Erythroblast (primary cell): ENCODE data around the gene PLEKHN1.
"Not testable (repeated sequence)": the region's sequence is repeated elsewhere in the genome, so short reads cannot be mapped to it uniquely, and the experiment has no call there.

Experiments used
- DNase-seq, 2 experiments: peaks; one replicate each; lab custom pipeline; 2025; lab: John Stamatoyannopoulos, UW
- GATA1 ChIP-seq: IDR thresholded peaks from 2 replicates; pipeline ENCODE4 v1.6.1; 2011; ENCODE audit warnings: low read depth, mild to moderate bottlenecking, control low read depth, low read length, moderate library complexity
- POLR2A ChIP-seq: IDR thresholded peaks from 2 replicates; pipeline ENCODE4 v1.6.1; 2011; ENCODE audit warnings: mild to moderate bottlenecking, low read length

PLEKHN1 gene

GRCh38 chr1:974687-975328 is 8.5 kb downstream of the PLEKHN1 start:
- TF ChIP-seq GATA1, result no peak
- TF ChIP-seq POLR2A, result no peak
- no peak for DNase-seq

- TF ChIP-seq POLR2A (no peak), GATA1 (no peak)
- no peak for DNase-seq
Observed at GRCh38 chr1:975365-975764, 9.1 kb downstream of the PLEKHN1 start.

- peak; percentile 64 to 72 for DNase-seq
- no peak for TF ChIP-seq POLR2A
- TF ChIP-seq GATA1, result no peak
Observed at GRCh38 chr1:975896-976683, 9.8 kb downstream of the PLEKHN1 start.

GRCh38 chr1:976791-977190 is 10.5 kb downstream of the PLEKHN1 start:
- DNase-seq, result not testable (repeated sequence)

GRCh38 chr1:978069-978834 is 12.0 kb downstream of the PLEKHN1 start:
- no peak for TF ChIP-seq GATA1
- TF ChIP-seq POLR2A, result no peak

GRCh38 chr1:978835-979743 is 12.8 kb downstream of the PLEKHN1 start:
- no peak for TF ChIP-seq GATA1
- no peak for TF ChIP-seq POLR2A
- no peak for DNase-seq

More at GRCh38 chr1:978069-978834, 12.0 kb downstream of the PLEKHN1 start:
- no peak for DNase-seq

- TF ChIP-seq GATA1 (no peak), POLR2A (no peak)
- DNase-seq, result no peak
Observed at GRCh38 chr1:979744-980072, 13.4 kb downstream of the PLEKHN1 start.

GRCh38 chr1:980137-980571 is 13.9 kb downstream of the PLEKHN1 start:
- no peak for DNase-seq
- TF ChIP-seq GATA1 (no peak), POLR2A (no peak)

- DNase-seq, result no peak
- TF ChIP-seq POLR2A (no peak), GATA1 (no peak)
Observed at GRCh38 chr1:980602-981395, 14.5 kb downstream of the PLEKHN1 start.

GRCh38 chr1:981491-981954 is 15.2 kb downstream of the PLEKHN1 start:
- DNase-seq, result no peak
- TF ChIP-seq POLR2A, result no peak
- no peak for TF ChIP-seq GATA1

GRCh38 chr1:981955-982558 is 15.8 kb downstream of the PLEKHN1 start, which contains the start of gene PERM1:
Gene PERM1 (minus strand): TSS chr1:982093. CDS start chr1:981029, 1,064 bp downstream.
- no peak for TF ChIP-seq POLR2A
- no peak for TF ChIP-seq GATA1
- DNase-seq, result no peak

GRCh38 chr1:982765-983436 is 16.6 kb downstream of the PLEKHN1 start:
- no peak for TF ChIP-seq POLR2A
- no peak for TF ChIP-seq GATA1
- DNase-seq, result no peak
